Stimulated activated CD4-positive, alpha-beta T cell treated with anti-CD3 and anti-CD28 coated beads, Interleukin-2, amount 100 ng/mL, for 24 hours (primary cell): ENCODE measurements around the gene CHD2.
"Not testable (repeated sequence)": the region's sequence is repeated elsewhere in the genome, so short reads cannot be mapped to it uniquely, and the experiment has no call there.

Source experiments
- DNase-seq, 2 donors: peaks; one replicate each; pipeline ENCODE4 v3.0.0-alpha.2; 2020

CHD2 gene

DNA sequence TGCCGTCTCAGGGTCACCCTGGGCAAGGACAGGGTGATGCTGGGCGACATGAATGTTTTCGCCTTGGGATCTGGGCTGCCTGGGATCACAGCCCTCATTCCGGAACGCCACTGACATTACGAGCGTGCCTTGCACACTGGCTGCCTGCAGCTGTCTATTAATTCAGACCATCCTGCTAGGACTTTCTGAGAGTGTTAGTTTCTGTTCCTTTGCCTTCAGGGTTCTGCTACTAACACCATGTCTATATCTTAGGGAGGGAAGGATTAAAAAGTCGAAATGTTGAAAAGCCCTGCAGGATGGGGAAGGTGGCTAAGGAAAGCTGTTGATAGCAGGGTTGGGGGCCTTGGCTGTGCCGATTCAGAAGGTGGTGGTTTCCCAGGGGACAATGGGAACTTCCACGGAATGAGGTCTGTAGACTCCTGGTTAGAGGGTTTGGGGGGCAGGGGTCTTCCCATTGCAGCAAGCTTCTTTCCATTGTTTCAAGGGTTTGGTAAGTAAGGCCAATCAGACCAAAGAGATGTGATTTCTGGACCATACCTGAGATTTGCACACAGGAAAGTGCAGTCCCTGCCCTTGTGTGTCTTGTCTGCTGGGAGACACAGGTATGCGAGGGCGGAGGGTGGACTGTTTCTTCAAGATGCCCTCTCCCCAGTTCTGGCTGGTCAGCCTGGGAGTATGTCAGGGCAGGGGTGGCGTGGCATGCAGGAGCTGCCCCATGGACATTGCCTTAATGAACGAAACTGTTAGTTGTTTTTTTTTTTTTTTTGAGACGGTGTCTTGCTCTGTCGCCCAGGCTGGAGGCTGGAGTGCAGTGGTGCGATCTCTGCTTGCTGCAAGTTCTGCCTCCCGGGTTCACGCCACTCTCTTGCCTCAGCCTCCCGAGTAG is 137.9 kb downstream of the CHD2 start:
- no peak for DNase-seq

DNA sequence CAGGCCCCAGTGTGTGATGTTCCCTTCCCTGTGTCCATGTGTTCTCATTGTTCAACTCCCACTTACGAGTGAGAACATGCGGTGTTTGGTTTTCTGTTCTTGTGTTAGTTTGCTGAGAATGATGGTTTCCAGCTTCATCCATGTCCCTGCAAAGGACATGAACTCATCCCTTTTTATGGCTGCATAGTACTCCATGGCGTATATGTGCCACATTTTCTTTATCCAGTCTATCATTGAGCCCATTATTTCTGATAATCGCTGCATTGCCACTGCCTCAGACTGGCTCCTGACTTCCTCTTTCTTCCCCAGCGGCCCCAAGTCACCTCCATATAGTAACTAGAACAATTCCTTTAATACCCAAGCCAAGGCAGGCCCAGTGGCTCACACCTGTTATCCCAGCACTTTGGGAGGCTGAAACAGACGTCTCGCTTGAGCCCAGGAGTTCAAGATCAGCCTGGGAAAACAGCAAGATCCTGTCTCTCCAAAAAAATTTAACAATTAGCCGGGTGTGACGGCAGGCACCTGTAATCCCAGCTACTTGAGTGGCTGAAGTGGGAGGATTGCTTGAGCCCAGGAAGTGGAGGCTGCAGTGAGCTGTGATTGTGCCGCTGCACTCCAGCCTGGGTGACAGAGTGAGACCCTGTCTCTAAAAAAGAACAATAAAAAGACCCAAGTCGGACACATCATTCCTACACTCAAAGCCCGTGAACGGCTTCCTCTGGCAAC is 139.6 kb downstream of the CHD2 start:
- DNase-seq, result not testable (repeated sequence)

DNA sequence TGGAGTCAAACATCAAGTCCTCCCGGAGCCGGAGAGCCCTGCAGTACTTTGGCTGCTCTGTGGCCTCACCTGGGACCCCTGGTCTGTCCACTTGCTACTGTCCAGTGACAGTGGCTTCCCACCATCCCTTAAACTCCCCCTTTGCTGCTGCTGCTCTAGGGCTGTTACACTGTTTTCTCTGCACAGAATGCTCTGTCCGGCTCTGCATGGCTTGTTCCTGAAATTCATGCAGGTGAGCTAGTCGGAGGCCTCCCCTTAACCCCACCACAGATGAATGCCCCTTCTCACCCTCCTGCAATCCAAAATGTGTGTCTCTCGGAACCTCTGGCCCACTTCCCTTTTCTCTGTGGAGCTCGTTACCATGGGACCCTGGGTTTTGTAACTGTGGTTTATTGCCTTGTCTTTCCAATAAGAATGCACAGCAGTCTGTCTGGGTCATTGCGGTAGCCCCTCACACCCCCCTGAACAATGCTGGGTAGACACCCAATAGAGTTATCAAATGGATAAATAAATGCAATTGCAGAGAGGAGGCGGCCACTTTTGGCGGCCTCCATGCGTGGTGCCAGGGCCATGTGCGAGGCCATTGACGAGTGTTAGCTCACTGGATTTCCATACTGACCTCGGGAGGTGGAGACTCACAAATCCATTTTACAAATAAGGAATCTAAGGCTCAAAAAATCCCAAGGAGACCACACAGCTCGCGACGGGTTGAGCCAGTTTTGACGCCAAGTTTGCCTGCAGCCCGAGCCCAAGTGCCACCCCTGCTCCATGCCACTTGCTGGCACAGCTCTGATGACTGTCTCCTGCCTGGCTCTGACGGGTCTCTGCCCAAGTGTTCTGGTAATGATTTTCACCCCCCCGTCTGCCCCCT is 140.4 kb downstream of the CHD2 start:
- DNase-seq, result no peak

GRCh38 chr15:93041159-93041547 is 141.0 kb downstream of the CHD2 start:
- DNase-seq, result no peak

DNA sequence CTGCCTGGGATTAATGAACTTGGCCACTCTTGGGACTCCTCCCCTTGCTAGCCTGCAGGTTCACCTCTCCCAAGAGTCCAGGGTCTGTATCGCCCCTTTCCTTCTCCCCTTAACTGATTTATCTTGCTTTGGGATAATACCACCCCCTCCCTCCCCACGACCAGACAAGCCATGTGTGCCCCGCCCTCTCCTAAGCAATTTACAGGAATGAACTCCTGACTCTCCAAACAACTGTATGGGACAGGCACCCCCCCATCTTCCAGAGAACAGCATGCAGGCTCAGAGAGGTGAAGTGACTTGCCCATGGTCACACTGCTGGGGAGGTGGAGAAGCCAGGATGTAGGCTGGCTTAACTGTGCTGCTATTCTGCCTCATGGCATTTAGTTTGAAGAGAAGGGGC is 142.1 kb downstream of the CHD2 start:
- no peak for DNase-seq

- no peak for DNase-seq
These were observed 142.7 kb downstream of the CHD2 start for GRCh38 chr15:93042691-93043378.

DNA sequence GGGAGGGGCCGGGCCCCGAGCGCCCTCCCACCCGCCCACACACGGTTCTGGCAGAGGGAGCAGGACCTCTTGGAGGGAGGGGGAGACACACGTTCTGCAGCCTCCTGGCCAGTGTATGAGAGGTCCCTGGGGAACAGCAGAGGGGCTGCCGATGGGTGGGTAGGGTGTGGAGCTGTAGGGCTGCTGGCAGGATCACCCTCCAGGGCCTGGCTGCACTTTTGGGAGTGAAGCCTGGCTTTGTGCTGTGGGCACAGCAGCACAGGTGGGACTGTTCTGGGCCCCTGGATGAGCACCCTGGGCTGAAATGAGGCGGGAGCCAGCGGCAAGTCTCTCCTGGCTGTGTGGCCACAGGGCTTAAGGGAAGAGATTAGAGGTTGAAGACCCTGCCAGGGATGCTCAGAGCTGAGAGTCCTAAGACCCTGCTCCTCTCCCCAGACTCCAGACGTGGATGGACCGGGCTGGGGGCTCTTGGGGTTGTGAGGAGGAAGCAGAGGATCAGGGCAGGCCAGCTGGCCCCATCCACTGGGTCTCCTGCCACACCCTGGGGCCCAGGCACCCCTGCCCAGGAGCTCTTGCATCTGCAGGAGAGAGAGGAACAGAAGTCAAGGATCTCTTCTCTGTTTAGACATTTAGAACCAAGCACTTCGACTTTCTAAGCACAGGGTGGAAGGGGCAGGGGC is 143.6 kb downstream of the CHD2 start:
- no peak for DNase-seq

DNA sequence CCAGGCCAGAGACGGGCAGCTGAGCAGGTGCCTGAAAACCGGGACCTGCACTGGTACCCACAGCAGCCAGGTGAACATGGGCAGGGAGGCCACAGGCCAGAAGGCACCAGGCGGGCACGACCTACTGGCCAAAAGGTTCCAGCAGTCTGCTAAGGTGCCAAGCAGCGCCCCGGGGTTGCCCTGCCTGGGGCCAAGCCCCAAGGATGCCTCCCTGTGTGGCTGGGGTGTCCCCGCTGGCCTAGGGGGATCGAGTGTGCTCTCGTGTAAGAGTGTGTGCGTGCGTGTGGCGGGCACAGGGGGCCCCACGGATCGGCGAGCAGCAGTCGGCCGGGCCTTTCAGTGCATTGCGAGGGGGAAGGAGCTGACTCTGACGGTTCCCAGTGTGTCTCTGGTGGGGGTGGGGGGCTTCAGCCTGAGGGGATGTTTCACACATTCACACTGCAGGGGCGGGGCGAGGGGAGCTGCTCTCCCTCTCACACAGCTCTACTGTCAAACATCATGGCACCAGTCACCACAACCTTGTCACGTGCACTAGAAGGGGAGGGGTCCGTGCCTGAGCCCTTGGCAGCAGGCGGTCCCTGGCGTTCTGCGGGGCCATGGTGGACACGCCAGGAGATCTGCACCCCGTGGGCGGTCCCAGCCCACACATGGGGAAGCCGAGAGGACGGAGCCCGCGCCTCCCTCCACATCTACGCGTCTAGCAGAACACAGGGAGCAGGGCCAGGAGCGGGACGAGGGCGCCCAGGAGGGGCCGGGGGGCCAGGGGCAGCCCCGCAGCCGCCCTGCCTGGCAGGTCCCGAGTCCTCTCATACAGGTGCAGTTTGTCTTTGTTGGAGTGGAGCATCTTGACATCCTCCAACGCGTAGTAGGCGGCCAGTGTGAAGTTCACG is 144.4 kb downstream of the CHD2 start:
- no peak for DNase-seq

DNA sequence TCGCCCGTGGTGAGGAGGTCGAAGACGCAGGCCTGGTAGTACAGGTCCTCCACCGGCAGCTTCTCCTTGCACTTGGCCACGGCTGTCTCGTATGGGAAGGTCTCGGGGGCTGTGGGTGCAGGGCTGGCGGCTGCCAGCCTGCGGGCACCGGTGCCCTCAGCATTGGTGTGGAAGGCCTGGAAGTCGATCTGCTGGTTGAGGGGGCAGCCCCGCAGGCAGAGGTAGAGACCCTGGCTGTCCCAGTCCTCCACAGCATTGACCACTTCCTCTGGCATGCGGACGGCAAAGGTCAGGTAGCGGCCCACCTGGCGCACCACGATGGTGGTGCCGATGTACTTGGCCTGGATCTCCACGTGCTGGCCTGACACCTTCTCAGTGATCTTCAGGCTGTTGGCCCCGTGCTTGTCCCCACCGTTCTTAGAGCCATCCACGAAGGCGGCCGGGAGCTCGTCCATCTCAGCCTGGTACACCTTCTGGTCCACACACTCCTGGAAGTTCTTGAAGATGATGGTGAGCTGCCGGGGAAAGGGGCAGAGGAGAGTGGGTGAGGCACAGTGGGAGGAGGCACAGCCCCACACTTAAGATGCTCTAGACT is 145.2 kb downstream of the CHD2 start:
- no peak for DNase-seq

DNA sequence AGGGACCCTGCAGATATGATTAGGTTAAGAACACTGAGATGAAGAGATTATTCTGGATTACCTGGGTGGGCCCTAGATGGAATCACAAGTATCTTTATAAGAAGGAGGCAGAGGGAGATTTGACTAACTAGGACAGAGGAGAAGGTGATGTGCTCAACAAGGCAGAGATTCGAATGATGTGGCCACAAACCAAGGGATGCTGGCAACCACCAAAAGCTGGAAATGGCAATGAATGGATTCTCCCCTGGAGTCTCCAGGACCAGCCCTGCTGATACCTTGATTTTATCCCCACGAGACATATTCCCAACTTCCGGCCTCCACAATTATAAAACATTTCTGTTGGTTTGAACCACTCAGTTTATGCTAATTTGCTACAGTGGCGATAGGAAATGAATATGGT is 146.0 kb downstream of the CHD2 start:
- no peak for DNase-seq

GRCh38 chr15:93046721-93047120 is 146.6 kb downstream of the CHD2 start:
- no peak for DNase-seq

DNA sequence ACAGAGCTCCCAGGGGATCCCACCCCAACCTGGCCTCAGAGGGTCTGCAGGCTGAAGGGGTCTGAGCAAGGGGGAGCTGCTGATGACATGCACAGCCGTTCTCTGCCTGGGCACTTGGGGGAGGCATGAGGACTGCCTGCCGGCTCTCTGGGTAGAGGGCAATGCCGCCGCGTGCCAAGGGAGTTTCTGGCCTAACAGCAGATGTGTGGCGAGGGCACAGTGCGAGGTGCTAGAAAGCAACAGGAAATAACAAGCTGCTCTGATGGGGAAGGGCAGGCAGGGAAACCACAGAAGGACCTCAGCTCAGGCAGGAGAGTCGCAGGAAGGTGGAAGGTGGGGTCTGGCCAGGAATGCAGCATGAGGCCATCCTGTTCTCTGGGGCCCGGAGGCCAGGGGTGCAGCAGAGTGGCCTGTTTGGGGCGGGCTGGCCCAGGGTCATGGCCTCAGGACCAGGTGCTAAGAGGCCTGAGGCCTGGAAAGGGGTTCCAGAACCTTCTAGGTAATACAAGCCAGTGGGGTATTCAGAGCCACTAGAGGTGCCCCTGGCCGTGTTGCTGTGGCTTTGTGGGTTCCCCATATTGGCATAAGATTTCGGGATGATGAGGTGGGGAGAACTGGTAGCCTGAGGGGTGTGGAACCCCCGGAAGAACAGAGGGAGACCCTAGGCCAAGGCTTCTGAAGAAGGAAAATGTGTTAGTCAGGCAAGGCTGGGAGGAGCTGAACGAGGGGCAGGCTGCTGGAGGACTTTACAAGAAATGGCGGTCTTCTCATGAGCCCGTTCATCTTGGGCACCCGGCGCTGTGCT is 147.7 kb downstream of the CHD2 start:
- peak in 1 of 2 donors; percentile 6 for DNase-seq

- DNase-seq, result no peak
These were observed 148.2 kb downstream of the CHD2 start for GRCh38 chr15:93048426-93048721.

DNA sequence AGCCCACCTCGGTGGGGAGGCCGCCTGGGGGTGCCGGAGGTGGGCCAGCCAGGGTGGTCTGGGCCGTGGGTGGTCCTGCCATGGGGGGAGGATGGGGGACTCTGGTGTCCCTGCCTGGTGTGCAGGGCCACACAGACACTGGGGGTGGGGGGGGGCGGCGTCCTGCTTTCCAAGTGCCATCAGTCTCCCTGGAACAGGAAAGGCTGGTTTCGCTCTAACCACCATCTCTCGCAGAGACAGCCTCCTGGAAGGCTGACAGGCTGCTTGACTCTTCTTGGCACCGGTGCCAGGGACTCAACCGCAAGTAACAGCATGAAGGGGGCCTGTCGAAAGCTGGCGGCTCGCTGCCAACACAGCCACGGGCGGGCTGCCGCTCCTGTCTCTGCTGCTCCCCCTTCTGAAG is 148.6 kb downstream of the CHD2 start:
- no peak for DNase-seq

- no peak for DNase-seq
These were observed 149.1 kb downstream of the CHD2 start for GRCh38 chr15:93049233-93049632.

GRCh38 chr15:93049914-93050578 is 149.9 kb downstream of the CHD2 start:
- no peak for DNase-seq

- no peak for DNase-seq
These were observed 150.5 kb downstream of the CHD2 start for GRCh38 chr15:93050648-93051047.

DNA sequence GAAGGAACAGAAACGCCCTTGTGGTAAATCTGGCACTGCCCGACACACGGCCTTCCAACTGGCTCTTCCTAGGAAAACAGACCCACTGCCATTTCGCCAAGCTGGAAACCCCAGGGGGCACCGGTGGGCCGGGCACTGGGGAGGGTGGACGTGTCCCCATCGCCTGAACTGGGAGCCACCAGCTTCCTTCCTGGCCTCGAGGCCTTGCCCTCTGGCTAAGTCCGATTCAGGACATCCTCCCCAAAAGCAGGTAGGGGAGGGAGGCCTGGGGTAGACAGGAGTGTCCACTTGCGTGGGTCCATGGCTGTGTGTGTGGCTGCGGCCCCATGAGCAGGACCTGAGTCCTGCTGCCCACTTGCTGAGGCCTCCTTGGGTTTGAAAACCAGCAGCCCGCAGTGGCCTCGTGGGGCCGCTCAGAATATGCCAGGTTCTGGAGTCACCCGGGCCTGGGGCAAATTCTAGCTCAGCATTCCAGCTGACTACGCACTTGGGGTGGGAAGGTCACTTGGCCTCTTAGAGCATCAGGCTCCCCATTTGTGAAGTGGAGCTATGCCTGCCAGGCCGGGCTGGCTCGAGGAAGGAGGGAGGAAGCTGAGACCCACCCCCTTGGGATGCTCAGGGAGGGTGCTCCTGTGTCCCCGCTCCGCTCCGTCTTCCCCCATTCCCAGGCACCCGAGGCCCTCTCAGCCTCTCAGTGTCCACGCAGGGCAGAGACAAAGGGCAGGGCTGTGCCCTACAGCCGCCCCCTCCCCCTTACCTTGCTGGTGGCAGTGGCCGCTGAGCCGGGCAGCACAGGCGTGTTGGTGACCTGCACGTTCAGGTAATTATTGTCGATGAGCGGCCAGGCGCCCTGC is 151.3 kb downstream of the CHD2 start:
- DNase-seq, result no peak
